ENCODE results near the gene SEMA3D. TPM values are rescaled to one million over a fixed set of nuclear protein-coding genes. Genes with fewer than 3 reads are reported as not detected.
A peak's percentile ranks its signal among the peaks of the same experiment; 100 is the strongest.

SEMA3D gene
- polyA plus RNA-seq = 1.6 and 5.1 TPM in 2 replicates
- polyA minus RNA-seq = 4.5 and 5.1 TPM in 2 replicates

GRCh38 chr7:85186521-85187241, at the start of gene SEMA3D:
Gene SEMA3D, minus strand, starts transcription at chr7:85187056. Its CDS starts 65,165 bp downstream, at chr7:85121891.
- Histone ChIP-seq H3K4me2 (ENCODE audit: low read length) (peak within 1 kb of the TSS; percentile 86), H3K27ac (ENCODE audit: low read length) (no peak within 1 kb of the TSS), H3K4me3 (ENCODE audit: low read length) (peak within 1 kb of the TSS; percentile 80), H3K79me2 (replicated peaks; ENCODE audit: insufficient read depth, low read length) (no peaks in the 10 kb centered on the region), H4K20me1 (ENCODE audit: insufficient read depth) (no peaks in the 10 kb centered on the region), H3F3A (ENCODE audit: insufficient read depth, low read length, poor library complexity, severe bottlenecking) (no peaks in the 10 kb centered on the region), H3K9me3 (ENCODE audit: low read length) (no peaks in the 10 kb centered on the region), H3K9me2 (ENCODE audit: insufficient read depth, low read length) (no peaks in the 10 kb centered on the region), H3K36me3 (ENCODE audit: insufficient read depth, low read length) (no peaks in the 10 kb centered on the region), H2AFZ (ENCODE audit: low read depth, low read length) (peak within 1 kb of the TSS; percentile 73), H3K27me3 (ENCODE audit: insufficient read depth, low read depth, low read length) (peaks cover 36% of the 10 kb centered on the region), H3K9ac (ENCODE audit: low read length) (peak within 1 kb of the TSS; percentile 47)
- TF ChIP-seq TAF1 (IDR thresholded peaks at IDR 0.05; ENCODE audit: low read depth) (no peak), EP300 (conservative IDR thresholded peaks at IDR 0.05; ENCODE audit: poor library complexity, severe bottlenecking) (no peak), MXI1 (conservative IDR thresholded peaks at IDR 0.05; ENCODE audit: poor library complexity, severe bottlenecking) (peak; percentile 41), CTCF (IDR thresholded peaks at IDR 0.05; ENCODE audit: poor library complexity, severe bottlenecking) (peak; percentile 97), RAD21 (conservative IDR thresholded peaks at IDR 0.05) (peak; percentile 88), SMC3 (conservative IDR thresholded peaks at IDR 0.05; ENCODE audit: poor library complexity) (peak; percentile 91), POLR2AphosphoS5 (IDR thresholded peaks at IDR 0.05) (no peak), EZH2 (IDR thresholded peaks at IDR 0.05; ENCODE audit: borderline replicate concordance, insufficient read depth, low read length, poor library complexity, severe bottlenecking) (no peak)
- TF ChIP-seq, protein P1, sequence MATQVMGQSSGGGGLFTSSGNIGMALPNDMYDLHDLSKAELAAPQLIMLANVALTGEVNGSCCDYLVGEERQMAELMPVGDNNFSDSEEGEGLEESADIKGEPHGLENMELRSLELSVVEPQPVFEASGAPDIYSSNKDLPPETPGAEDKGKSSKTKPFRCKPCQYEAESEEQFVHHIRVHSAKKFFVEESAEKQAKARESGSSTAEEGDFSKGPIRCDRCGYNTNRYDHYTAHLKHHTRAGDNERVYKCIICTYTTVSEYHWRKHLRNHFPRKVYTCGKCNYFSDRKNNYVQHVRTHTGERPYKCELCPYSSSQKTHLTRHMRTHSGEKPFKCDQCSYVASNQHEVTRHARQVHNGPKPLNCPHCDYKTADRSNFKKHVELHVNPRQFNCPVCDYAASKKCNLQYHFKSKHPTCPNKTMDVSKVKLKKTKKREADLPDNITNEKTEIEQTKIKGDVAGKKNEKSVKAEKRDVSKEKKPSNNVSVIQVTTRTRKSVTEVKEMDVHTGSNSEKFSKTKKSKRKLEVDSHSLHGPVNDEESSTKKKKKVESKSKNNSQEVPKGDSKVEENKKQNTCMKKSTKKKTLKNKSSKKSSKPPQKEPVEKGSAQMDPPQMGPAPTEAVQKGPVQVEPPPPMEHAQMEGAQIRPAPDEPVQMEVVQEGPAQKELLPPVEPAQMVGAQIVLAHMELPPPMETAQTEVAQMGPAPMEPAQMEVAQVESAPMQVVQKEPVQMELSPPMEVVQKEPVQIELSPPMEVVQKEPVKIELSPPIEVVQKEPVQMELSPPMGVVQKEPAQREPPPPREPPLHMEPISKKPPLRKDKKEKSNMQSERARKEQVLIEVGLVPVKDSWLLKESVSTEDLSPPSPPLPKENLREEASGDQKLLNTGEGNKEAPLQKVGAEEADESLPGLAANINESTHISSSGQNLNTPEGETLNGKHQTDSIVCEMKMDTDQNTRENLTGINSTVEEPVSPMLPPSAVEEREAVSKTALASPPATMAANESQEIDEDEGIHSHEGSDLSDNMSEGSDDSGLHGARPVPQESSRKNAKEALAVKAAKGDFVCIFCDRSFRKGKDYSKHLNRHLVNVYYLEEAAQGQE (IDR thresholded peaks at IDR 0.05; ENCODE audit: borderline replicate concordance) = no peak

DNA sequence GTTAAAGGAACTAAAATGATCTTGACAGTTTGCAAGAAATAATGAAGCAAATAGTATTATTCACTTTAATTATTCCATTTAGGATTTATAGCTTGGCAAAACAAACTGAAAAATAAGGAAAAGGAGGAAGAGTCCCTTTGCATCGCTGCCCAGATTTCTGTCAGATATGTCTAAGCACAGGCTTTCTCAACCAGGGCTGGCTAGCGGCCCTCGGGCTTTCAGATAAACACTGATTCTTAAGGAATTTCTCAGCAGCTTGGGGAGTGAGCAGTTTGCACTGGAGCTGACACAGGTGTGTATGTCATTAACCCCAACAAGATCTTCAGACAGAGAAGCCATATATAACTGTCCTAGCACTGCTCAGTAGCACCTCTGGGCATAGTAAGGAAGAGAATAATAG, 47.9 kb upstream of the SEMA3D start:
- no peaks in the 10 kb centered on the region for H3F3A ChIP-seq (ENCODE audit: insufficient read depth, low read length, poor library complexity, severe bottlenecking)
- no peak overlapping the region for H3K4me2 ChIP-seq (ENCODE audit: low read length)
- no peak overlapping the region for H3K4me3 ChIP-seq (ENCODE audit: low read length)
- H3K79me2 ChIP-seq (replicated peaks; ENCODE audit: insufficient read depth, low read length) = no peaks in the 10 kb centered on the region
- TF ChIP-seq CTCF (IDR thresholded peaks at IDR 0.05; ENCODE audit: poor library complexity, severe bottlenecking) (no peak), EZH2 (IDR thresholded peaks at IDR 0.05; ENCODE audit: borderline replicate concordance, insufficient read depth, low read length, poor library complexity, severe bottlenecking) (no peak)
- TF ChIP-seq, protein P1 (IDR thresholded peaks at IDR 0.05; ENCODE audit: borderline replicate concordance) = no peak
- H3K36me3 ChIP-seq (ENCODE audit: insufficient read depth, low read length) = no peaks in the 10 kb centered on the region
- H3K9ac ChIP-seq (ENCODE audit: low read length) = no peak overlapping the region
- no peaks in the 10 kb centered on the region for H3K9me3 ChIP-seq (ENCODE audit: low read length)
- H3K27ac ChIP-seq (ENCODE audit: low read length) = no peak overlapping the region
- H3K27me3 ChIP-seq (ENCODE audit: insufficient read depth, low read depth, low read length) = no peaks in the 10 kb centered on the region
- no peak overlapping the region for H2AFZ ChIP-seq (ENCODE audit: low read depth, low read length)
- no peaks in the 10 kb centered on the region for H3K9me2 ChIP-seq (ENCODE audit: insufficient read depth, low read length)
- H4K20me1 ChIP-seq (ENCODE audit: insufficient read depth) = no peaks in the 10 kb centered on the region

Measured in neural cell (in vitro differentiated cells).